ENCODE results near the gene MROH2A.

DNA sequence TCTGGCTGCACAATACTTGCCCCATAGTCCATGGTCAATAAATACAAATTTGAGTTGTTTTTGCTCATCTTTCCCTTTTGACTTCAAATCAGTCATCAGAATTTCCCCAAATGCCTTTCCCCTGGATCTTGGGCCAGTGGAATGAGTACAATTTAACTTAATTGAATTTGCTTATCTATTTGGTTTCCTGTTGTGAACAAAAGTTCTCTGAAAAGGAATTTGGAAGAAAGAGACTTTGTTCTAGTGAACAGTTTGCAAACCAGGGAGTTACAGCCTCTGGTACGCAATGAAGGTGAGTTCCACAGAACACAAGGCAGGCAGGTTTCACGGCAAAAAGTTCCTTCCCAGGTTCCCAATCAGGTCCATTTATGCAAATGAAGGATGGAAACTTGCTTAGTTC, 19.3 kb upstream of the MROH2A start:
- TF ChIP-seq, protein P1, sequence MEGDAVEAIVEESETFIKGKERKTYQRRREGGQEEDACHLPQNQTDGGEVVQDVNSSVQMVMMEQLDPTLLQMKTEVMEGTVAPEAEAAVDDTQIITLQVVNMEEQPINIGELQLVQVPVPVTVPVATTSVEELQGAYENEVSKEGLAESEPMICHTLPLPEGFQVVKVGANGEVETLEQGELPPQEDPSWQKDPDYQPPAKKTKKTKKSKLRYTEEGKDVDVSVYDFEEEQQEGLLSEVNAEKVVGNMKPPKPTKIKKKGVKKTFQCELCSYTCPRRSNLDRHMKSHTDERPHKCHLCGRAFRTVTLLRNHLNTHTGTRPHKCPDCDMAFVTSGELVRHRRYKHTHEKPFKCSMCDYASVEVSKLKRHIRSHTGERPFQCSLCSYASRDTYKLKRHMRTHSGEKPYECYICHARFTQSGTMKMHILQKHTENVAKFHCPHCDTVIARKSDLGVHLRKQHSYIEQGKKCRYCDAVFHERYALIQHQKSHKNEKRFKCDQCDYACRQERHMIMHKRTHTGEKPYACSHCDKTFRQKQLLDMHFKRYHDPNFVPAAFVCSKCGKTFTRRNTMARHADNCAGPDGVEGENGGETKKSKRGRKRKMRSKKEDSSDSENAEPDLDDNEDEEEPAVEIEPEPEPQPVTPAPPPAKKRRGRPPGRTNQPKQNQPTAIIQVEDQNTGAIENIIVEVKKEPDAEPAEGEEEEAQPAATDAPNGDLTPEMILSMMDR (IDR thresholded peaks at IDR 0.05): no peak
- no peak for TF ChIP-seq POLR2A (IDR thresholded peaks at IDR 0.05)
